ENCODE data around the gene KRTAP10-8. TPM values are rescaled to one million over a fixed set of nuclear protein-coding genes. Genes with fewer than 3 reads are reported as not detected.

The KRTAP10-8 gene
- total and polyA plus RNA-seq, 2 donors (not counting 1 experiment from before 2014, with no cell fraction given): not detected

DNA sequence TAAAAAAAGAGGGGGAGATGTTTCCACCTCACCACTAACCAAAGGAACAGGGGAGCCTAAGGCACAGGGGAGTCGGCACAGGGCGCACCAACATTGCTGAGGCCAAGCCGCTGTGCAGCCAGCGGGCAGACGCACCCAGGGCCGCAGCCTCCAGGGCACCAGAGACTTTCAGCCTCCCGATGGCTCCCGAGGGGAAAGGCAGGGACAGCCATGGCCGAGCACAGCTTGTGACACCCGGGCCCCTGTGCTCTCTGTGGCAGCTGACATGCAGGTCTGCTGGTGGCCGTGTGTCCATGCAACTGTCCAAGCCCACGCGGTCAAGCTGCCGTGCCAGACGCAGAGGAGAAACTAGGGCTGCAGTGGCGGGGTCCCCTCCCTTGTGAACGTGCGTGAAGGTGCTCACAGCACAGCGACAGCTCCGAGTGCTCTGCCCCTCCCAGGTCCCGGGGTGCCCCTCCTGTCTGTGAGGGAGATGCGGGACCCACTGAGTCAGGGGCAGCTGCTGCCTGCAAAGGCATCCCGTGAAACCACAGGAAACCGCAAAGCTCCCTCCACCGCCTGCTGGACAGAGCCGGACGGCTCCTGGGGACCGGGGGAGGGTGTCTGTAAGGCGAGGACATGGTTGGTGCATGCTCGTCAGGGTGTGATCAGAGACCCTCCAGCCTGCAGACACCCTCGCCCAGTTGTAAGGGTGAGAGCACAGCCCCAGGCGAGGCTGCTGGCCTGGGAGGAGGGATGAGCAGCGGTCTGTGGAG is 36.9 kb downstream of the KRTAP10-8 start:
- no peak overlapping the region for H2AFZ ChIP-seq (ENCODE audit: low read length)
- TF ChIP-seq, protein P1, sequence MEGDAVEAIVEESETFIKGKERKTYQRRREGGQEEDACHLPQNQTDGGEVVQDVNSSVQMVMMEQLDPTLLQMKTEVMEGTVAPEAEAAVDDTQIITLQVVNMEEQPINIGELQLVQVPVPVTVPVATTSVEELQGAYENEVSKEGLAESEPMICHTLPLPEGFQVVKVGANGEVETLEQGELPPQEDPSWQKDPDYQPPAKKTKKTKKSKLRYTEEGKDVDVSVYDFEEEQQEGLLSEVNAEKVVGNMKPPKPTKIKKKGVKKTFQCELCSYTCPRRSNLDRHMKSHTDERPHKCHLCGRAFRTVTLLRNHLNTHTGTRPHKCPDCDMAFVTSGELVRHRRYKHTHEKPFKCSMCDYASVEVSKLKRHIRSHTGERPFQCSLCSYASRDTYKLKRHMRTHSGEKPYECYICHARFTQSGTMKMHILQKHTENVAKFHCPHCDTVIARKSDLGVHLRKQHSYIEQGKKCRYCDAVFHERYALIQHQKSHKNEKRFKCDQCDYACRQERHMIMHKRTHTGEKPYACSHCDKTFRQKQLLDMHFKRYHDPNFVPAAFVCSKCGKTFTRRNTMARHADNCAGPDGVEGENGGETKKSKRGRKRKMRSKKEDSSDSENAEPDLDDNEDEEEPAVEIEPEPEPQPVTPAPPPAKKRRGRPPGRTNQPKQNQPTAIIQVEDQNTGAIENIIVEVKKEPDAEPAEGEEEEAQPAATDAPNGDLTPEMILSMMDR (conservative IDR thresholded peaks at IDR 0.05 in 1 of 2, IDR thresholded peaks at IDR 0.05 in 1 of 2; ENCODE audit: low read depth in 1 of 2, low read length in 2 of 2): no peak
- no peak for TF ChIP-seq EZH2 (IDR thresholded peaks at IDR 0.05; ENCODE audit: low read length, missing control alignments)
- H3K4me1 ChIP-seq (ENCODE audit: control insufficient read depth, extremely low read depth, insufficient read depth, low read length): no peaks in the 10 kb centered on the region
- no peak overlapping the region for H3K27ac ChIP-seq (ENCODE audit: insufficient read depth, low read length)
- H3K79me2 ChIP-seq (ENCODE audit: control insufficient read depth, insufficient read depth, low read length): no peaks in the 10 kb centered on the region
- no peaks in the 10 kb centered on the region for H4K20me1 ChIP-seq (ENCODE audit: control insufficient read depth, extremely low read depth, insufficient read depth, low read length)
- H3K9me3 ChIP-seq (ENCODE audit: control insufficient read depth, insufficient read depth, low read depth, low read length): no peaks in the 10 kb centered on the region
- no peak overlapping the region for H3K9ac ChIP-seq (ENCODE audit: insufficient read depth, low read length)
- no peak overlapping the region for H3K4me2 ChIP-seq (ENCODE audit: extremely low read depth, insufficient read depth, low read length)
- H3K27me3 ChIP-seq (ENCODE audit: control insufficient read depth, insufficient read depth, low read length): no peaks in the 10 kb centered on the region
- H3K4me3 ChIP-seq (replicated peaks in 1 of 4; ENCODE audit: control extremely low read depth in 1 of 4, insufficient read depth in 1 of 4, low read depth in 3 of 4, low read length in 4 of 4): no peak overlapping the region
- no peaks in the 10 kb centered on the region for H3K36me3 ChIP-seq (ENCODE audit: control insufficient read depth, insufficient read depth, low read length)
- DNase-seq (ENCODE audit: low read depth in 2 of 2): no peak

DNA sequence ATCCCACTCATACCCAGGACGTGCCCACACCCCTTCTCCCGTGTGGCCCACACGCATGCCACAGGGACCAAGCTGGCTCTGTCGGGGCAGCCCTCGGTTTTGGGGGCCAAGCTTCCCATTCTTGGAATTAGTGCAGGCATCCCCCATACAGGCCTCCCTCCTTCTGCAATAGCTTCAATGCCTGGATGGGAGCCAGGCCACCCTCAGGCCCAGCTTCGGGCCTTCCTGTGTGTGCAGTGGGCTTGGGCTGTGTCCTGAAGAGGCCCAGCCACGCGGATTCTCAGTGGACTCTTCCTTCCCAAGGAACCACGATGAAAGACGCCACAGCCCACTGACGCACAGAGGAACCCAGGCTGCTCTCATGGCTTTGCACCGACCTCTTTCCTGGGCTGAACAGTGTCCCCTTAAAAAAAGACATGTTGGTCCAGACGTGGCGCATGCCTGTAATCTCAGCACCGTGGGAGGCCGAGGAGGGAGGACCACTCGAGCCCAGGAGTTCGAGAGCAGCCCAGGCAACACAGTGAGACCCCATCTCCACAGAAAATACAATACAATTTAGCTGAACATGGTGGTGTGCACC is 37.7 kb downstream of the KRTAP10-8 start:
- no peak overlapping the region for H3K9ac ChIP-seq (ENCODE audit: insufficient read depth, low read length)
- TF ChIP-seq, protein P1 (conservative IDR thresholded peaks at IDR 0.05 in 1 of 2, IDR thresholded peaks at IDR 0.05 in 1 of 2; ENCODE audit: low read depth in 1 of 2, low read length in 2 of 2): no peak
- TF ChIP-seq EZH2 (IDR thresholded peaks at IDR 0.05; ENCODE audit: low read length, missing control alignments): no peak
- H2AFZ ChIP-seq (ENCODE audit: low read length): no peak overlapping the region
- no peak overlapping the region for H3K4me3 ChIP-seq (replicated peaks in 1 of 4; ENCODE audit: control extremely low read depth in 1 of 4, insufficient read depth in 1 of 4, low read depth in 3 of 4, low read length in 4 of 4)
- no peak for DNase-seq (ENCODE audit: low read depth in 2 of 2)
- no peaks in the 10 kb centered on the region for H3K9me3 ChIP-seq (ENCODE audit: control insufficient read depth, insufficient read depth, low read depth, low read length)
- H3K27ac ChIP-seq (ENCODE audit: insufficient read depth, low read length): no peak overlapping the region
- H4K20me1 ChIP-seq (ENCODE audit: control insufficient read depth, extremely low read depth, insufficient read depth, low read length): no peaks in the 10 kb centered on the region
- no peaks in the 10 kb centered on the region for H3K36me3 ChIP-seq (ENCODE audit: control insufficient read depth, insufficient read depth, low read length)
- no peaks in the 10 kb centered on the region for H3K4me1 ChIP-seq (ENCODE audit: control insufficient read depth, extremely low read depth, insufficient read depth, low read length)
- H3K79me2 ChIP-seq (ENCODE audit: control insufficient read depth, insufficient read depth, low read length): no peaks in the 10 kb centered on the region
- H3K4me2 ChIP-seq (ENCODE audit: extremely low read depth, insufficient read depth, low read length): no peak overlapping the region
- H3K27me3 ChIP-seq (ENCODE audit: control insufficient read depth, insufficient read depth, low read length): no peaks in the 10 kb centered on the region

- Histone ChIP-seq H3K79me2 (ENCODE audit: control insufficient read depth, insufficient read depth, low read length) (no peaks in the 10 kb centered on the region), H3K9ac (ENCODE audit: insufficient read depth, low read length) (no peak overlapping the region), H3K36me3 (ENCODE audit: control insufficient read depth, insufficient read depth, low read length) (no peaks in the 10 kb centered on the region), H3K27me3 (ENCODE audit: control insufficient read depth, insufficient read depth, low read length) (no peaks in the 10 kb centered on the region), H3K27ac (ENCODE audit: insufficient read depth, low read length) (no peak overlapping the region), H3K4me2 (ENCODE audit: extremely low read depth, insufficient read depth, low read length) (no peak overlapping the region), H2AFZ (ENCODE audit: low read length) (no peak overlapping the region), H4K20me1 (ENCODE audit: control insufficient read depth, extremely low read depth, insufficient read depth, low read length) (no peaks in the 10 kb centered on the region), H3K4me3 (replicated peaks in 1 of 4; ENCODE audit: control extremely low read depth in 1 of 4, insufficient read depth in 1 of 4, low read depth in 3 of 4, low read length in 4 of 4) (no peak overlapping the region), H3K9me3 (ENCODE audit: control insufficient read depth, insufficient read depth, low read depth, low read length) (no peaks in the 10 kb centered on the region), H3K4me1 (ENCODE audit: control insufficient read depth, extremely low read depth, insufficient read depth, low read length) (no peaks in the 10 kb centered on the region)
- TF ChIP-seq, protein P1 (conservative IDR thresholded peaks at IDR 0.05 in 1 of 2, IDR thresholded peaks at IDR 0.05 in 1 of 2; ENCODE audit: low read depth in 1 of 2, low read length in 2 of 2): no peak
- TF ChIP-seq EZH2 (IDR thresholded peaks at IDR 0.05; ENCODE audit: low read length, missing control alignments): no peak
- no peak for DNase-seq (ENCODE audit: low read depth in 2 of 2)
Measured at GRCh38 chr21:44650265-44650972, 38.5 kb downstream of the KRTAP10-8 start.
